IMR-90 (cell line): ENCODE data around the gene PDE11A. TPM values are rescaled to one million over a fixed set of nuclear protein-coding genes. Genes with fewer than 3 reads are reported as not detected.

ENCODE experiments used
- ATAC-seq: fragments of 200-7000 bp; cut with Tn5 transposase; 2 replicates; pipeline ENCODE4 v1.9.1; 2020; ENCODE audit warnings: low read depth, mild to moderate bottlenecking, moderate library complexity
- BruUV-seq: library from RNA; stranded (reverse); fragments of 400-500 nt; replicated peaks from 2 replicates; lab custom pipeline; 2021; lab: Mats Ljungman, UMichigan
- CTCF ChIA-PET: fragments of 300-600 bp; formaldehyde crosslinking; extraction: SDS; loops from one replicate; lab custom pipeline; 2021; ENCODE audit warnings: antibody characterized with exemption; lab: Yijun Ruan, JAX
- POLR2A ChIA-PET: fragments of 300-600 bp; sonication (Branson Sonifier 250); formaldehyde crosslinking; loops from one replicate; lab custom pipeline; 2022; ENCODE audit warnings: antibody characterized with exemption; ENCODE audit not compliant: unreplicated experiment; lab: Charles Lee
- DNase-seq: peaks from one replicate; pipeline ENCODE4 v3.0.0; 2013
- H2AFZ ChIP-seq: replicated peaks from 2 replicates; pipeline ENCODE3; 2013; ENCODE audit warnings: low read length, mild to moderate bottlenecking; ENCODE audit not compliant: poor library complexity
- H2AK5ac ChIP-seq: 2 replicates; pipeline ENCODE4 v1.6.1; 2013; ENCODE audit warnings: low read depth, low read length, inconsistent platforms
- H2AK9ac ChIP-seq: replicated peaks from 2 replicates; pipeline ENCODE3; 2013; ENCODE audit warnings: mild to moderate bottlenecking, low read depth, low read length, moderate library complexity; ENCODE audit not compliant: poor library complexity
- H2BK120ac ChIP-seq: 2 replicates; pipeline ENCODE4 v1.6.1; 2013; ENCODE audit warnings: low read depth, low read length, inconsistent platforms
- H2BK15ac ChIP-seq: 3 replicates; pipeline ENCODE4 v1.6.1; 2013; ENCODE audit warnings: low read depth, low read length, inconsistent platforms
- H2BK20ac ChIP-seq: 2 replicates; pipeline ENCODE4 v1.6.1; 2013; ENCODE audit warnings: low read depth, mild to moderate bottlenecking, inconsistent platforms, low read length, moderate library complexity
- H2BK5ac ChIP-seq: 2 replicates; pipeline ENCODE4 v1.6.1; 2013; ENCODE audit warnings: mild to moderate bottlenecking, low read depth, low read length, inconsistent platforms; ENCODE audit not compliant: poor library complexity, severe bottlenecking
- H3K14ac ChIP-seq: replicated peaks from 2 replicates; pipeline ENCODE4 v1.6.1; 2013; ENCODE audit warnings: low read depth, low read length, inconsistent platforms
- H3K18ac ChIP-seq: 2 replicates; pipeline ENCODE4 v1.6.1; 2013; ENCODE audit warnings: low read depth, low read length, control low read depth
- H3K23ac ChIP-seq: 2 replicates; pipeline ENCODE4 v1.6.1; 2013; ENCODE audit warnings: low read depth, low read length, inconsistent platforms
- H3K27ac ChIP-seq: 2 replicates; pipeline ENCODE4 v1.5.1; 2013; ENCODE audit warnings: mild to moderate bottlenecking, control low read depth, low read length; ENCODE audit not compliant: insufficient read depth
- H3K27me3 ChIP-seq: 2 replicates; pipeline ENCODE4 v1.6.1; 2013; ENCODE audit warnings: low read length; ENCODE audit not compliant: control insufficient read depth, insufficient read depth
- H3K36me3 ChIP-seq: 2 replicates; pipeline ENCODE4 v1.6.1; 2013; ENCODE audit warnings: low read length, mixed read lengths; ENCODE audit not compliant: control insufficient read depth, insufficient read depth
- H3K4ac ChIP-seq: 2 replicates; pipeline ENCODE4 v1.6.1; 2013; ENCODE audit warnings: low read depth, low read length, inconsistent platforms
- H3K4me1 ChIP-seq: 2 replicates; pipeline ENCODE4 v1.6.1; 2013; ENCODE audit warnings: low read length, mixed read lengths; ENCODE audit not compliant: control insufficient read depth, insufficient read depth
- H3K4me2 ChIP-seq: 2 replicates; pipeline ENCODE4 v1.6.1; 2013; ENCODE audit warnings: low read depth, mild to moderate bottlenecking, control low read depth, low read length, moderate library complexity
- H3K4me3 ChIP-seq: 2 replicates; pipeline ENCODE4 v1.5.1; 2013; ENCODE audit warnings: low read depth, mild to moderate bottlenecking, control low read depth, low read length, moderate library complexity; ENCODE audit not compliant: insufficient read depth
- H3K56ac ChIP-seq: 2 replicates; pipeline ENCODE4 v1.6.1; 2013; ENCODE audit warnings: low read length, inconsistent platforms; ENCODE audit not compliant: insufficient read depth; ENCODE audit errors: extremely low read depth
- H3K79me1 ChIP-seq, 2 experiments: 2 replicates each; pipeline ENCODE4 v1.6.1; 2013; ENCODE audit warnings: low read length in 2 of 2, inconsistent platforms in 1 of 2, low read depth in 1 of 2
- H3K9ac ChIP-seq: 2 replicates; pipeline ENCODE4 v1.6.1; 2013; ENCODE audit warnings: low read depth, low read length, control low read depth
- H3K9me1 ChIP-seq: 2 replicates; pipeline ENCODE4 v1.6.1; 2013; ENCODE audit warnings: low read length, inconsistent platforms; ENCODE audit not compliant: insufficient read depth
- H3K9me3 ChIP-seq: 2 replicates; pipeline ENCODE4 v1.6.1; 2013; ENCODE audit warnings: low read length; ENCODE audit not compliant: control insufficient read depth, insufficient read depth
- H4K20me1 ChIP-seq: 2 replicates; pipeline ENCODE4 v1.6.1; 2013; ENCODE audit warnings: low read length, inconsistent platforms; ENCODE audit not compliant: insufficient read depth
- H4K5ac ChIP-seq: 2 replicates; pipeline ENCODE4 v1.6.1; 2013; ENCODE audit warnings: mild to moderate bottlenecking, low read depth, low read length, control low read depth
- H4K8ac ChIP-seq, 2 experiments: 2 replicates each; pipeline ENCODE4 v1.6.1; 2013; ENCODE audit warnings: low read depth in 2 of 2, low read length in 2 of 2, control low read depth in 1 of 2, inconsistent platforms in 1 of 2
- H4K91ac ChIP-seq: 2 replicates; pipeline ENCODE4 v1.6.1; 2013; ENCODE audit warnings: low read depth, low read length, inconsistent platforms; ENCODE audit not compliant: insufficient read depth
- BHLHE40 ChIP-seq: fragments of 150-350 bp; IDR thresholded peaks from 2 replicates; pipeline ENCODE4 v1.6.1; 2016; ENCODE audit warnings: mild to moderate bottlenecking, low read depth, low read length
- CEBPB ChIP-seq: IDR thresholded peaks from 2 replicates; pipeline ENCODE4 v1.6.1; 2012; ENCODE audit warnings: low read depth, low read length, improper control_type of control experiment
- CHD1 ChIP-seq: IDR thresholded peaks from 2 replicates; pipeline ENCODE4 v1.6.1; 2012; ENCODE audit warnings: low read depth, low read length, improper control_type of control experiment
- CTCF ChIP-seq: conservative IDR thresholded peaks from 2 replicates; pipeline ENCODE4 v1.5.1; 2012; ENCODE audit warnings: mild to moderate bottlenecking, low read depth, low read length, improper control_type of control experiment
- ELK1 ChIP-seq: fragments of 150-350 bp; IDR thresholded peaks from 2 replicates; pipeline ENCODE4 v1.6.1; 2016; ENCODE audit warnings: low read depth, mild to moderate bottlenecking, low read length, moderate library complexity, borderline replicate concordance
- FOS ChIP-seq: fragments of 150-350 bp; IDR thresholded peaks from 2 replicates; pipeline ENCODE4 v1.6.1; 2016; ENCODE audit warnings: low read depth, low read length
- MAZ ChIP-seq: IDR thresholded peaks from 2 replicates; pipeline ENCODE4 v1.6.1; 2012; ENCODE audit warnings: low read depth, mild to moderate bottlenecking, low read length, improper control_type of control experiment, moderate library complexity, borderline replicate concordance
- MXI1 ChIP-seq: IDR thresholded peaks from 2 replicates; pipeline ENCODE4 v1.6.1; 2012; ENCODE audit warnings: low read depth, mild to moderate bottlenecking, low read length, moderate library complexity, borderline replicate concordance
- POLR2A ChIP-seq: IDR thresholded peaks from 2 replicates; pipeline ENCODE4 v1.6.1; 2012; ENCODE audit warnings: mild to moderate bottlenecking, low read depth, low read length
- RCOR1 ChIP-seq: IDR thresholded peaks from 2 replicates; pipeline ENCODE4 v1.6.1; 2012; ENCODE audit warnings: mild to moderate bottlenecking, low read length, improper control_type of control experiment; ENCODE audit not compliant: insufficient replicate concordance
- RFX5 ChIP-seq: IDR thresholded peaks from 2 replicates; pipeline ENCODE4 v1.8.0; 2012; ENCODE audit warnings: low read depth, mild to moderate bottlenecking, low read length, moderate library complexity
- SMC3 ChIP-seq: fragments of 150-350 bp; IDR thresholded peaks from 2 replicates; pipeline ENCODE4 v1.6.1; 2016; ENCODE audit warnings: low read depth, mild to moderate bottlenecking, antibody characterized with exemption, low read length, moderate library complexity
- USF2 ChIP-seq: fragments of 150-350 bp; IDR thresholded peaks from 2 replicates; pipeline ENCODE4 v1.6.1; 2017; ENCODE audit warnings: mild to moderate bottlenecking, antibody characterized with exemption, low read length, low read depth
- WGBS, 2 experiments: methylation state at CpG; one replicate each; pipeline versions ENCODE4 v1.1.5 to v1.1.7; 2013; ENCODE audit warnings: missing lambda C conversion rate in 2 of 2; ENCODE audit not compliant: insufficient read length in 1 of 2; ENCODE audit errors: extremely low coverage in 2 of 2; 5-methylcytosine and 5-hydroxymethylcytosine counted together
- dilution Hi-C: fragments of 300-500 bp; cut with HindIII; formaldehyde crosslinking; loops from one replicate; pipeline ENCODE4 v1.14.3; 2018; ENCODE audit warnings: low sequenced_read_pairs; ENCODE audit not compliant: unreplicated experiment
- in situ Hi-C: fragments of 300-500 bp; cut with MboI; formaldehyde crosslinking; loops from 3 replicates; pipeline ENCODE4 v1.14.3; 2019; ENCODE audit warnings: low sequenced_read_pairs, inconsistent platforms, mixed read lengths
- intact Hi-C: fragments of 100-400 bp; cut with micrococcal nuclease; formaldehyde crosslinking; loops from 2 replicates; pipeline ENCODE4 v1.10.0; 2022
- polyA plus RNA-seq, 3 experiments: library from polyadenylated mRNA; depleted of rRNA; stranded (reverse); fragments of >200 nt; gene quantifications; 2 replicates each; pipeline ENCODE4 v1.2.3, GENCODE V29; 2012; ENCODE audit warnings: low replicate concordance in 1 of 3
- total RNA-seq: library from RNA; depleted of rRNA; stranded (reverse); fragments of >200 nt; gene quantifications from 2 replicates; pipeline ENCODE4 v1.2.3, GENCODE V29; 2012

PDE11A gene
- total and polyA plus RNA-seq, 2 of the 4 experiments (the other 2 are of a cell fraction), result 0.21 to 0.72 TPM

- Histone ChIP-seq H2BK120ac (no peak overlapping the region), H3K36me3 (no peaks in the 10 kb centered on the region), H3K18ac (no peak overlapping the region), H4K5ac (no peak overlapping the region), H3K9me1 (no peaks in the 10 kb centered on the region), H3K79me1 (no peaks in the 10 kb centered on the region), H4K91ac (no peak overlapping the region), H3K4me1 (no peaks in the 10 kb centered on the region), H3K56ac (no peak overlapping the region), H2BK5ac (no peak overlapping the region), H4K8ac (no peak overlapping the region), H2AK5ac (no peak overlapping the region), H3K9ac (no peak overlapping the region), H3K27ac (no peak overlapping the region), H3K9me3 (no peaks in the 10 kb centered on the region), H4K20me1 (no peaks in the 10 kb centered on the region), H2BK20ac (no peak overlapping the region), H2AFZ (no peak overlapping the region), H2AK9ac (no peak overlapping the region), H3K4me2 (no peak overlapping the region), H3K14ac (no peak overlapping the region), H2BK15ac (no peak overlapping the region), H3K4me3 (no peak overlapping the region), H3K4ac (no peak overlapping the region), H3K23ac (no peak overlapping the region), H3K27me3 (no peaks in the 10 kb centered on the region)
- POLR2A ChIA-PET, result no interaction called here
- no peak for TF ChIP-seq CHD1
- no peak for TF ChIP-seq SMC3
- TF ChIP-seq MAZ, result no peak
- TF ChIP-seq MXI1, result no peak
- no peak for TF ChIP-seq RFX5
- TF ChIP-seq FOS, result no peak
- no peak for TF ChIP-seq ELK1
- no peak for TF ChIP-seq CEBPB
- no peak for TF ChIP-seq CTCF
- no peak for TF ChIP-seq BHLHE40
- TF ChIP-seq USF2, result no peak
- no peak for TF ChIP-seq POLR2A
- no peak for TF ChIP-seq RCOR1
- BruUV-seq, result no TSS peak
- intact Hi-C loops (no loop called here), in situ Hi-C loops (no loop called here), dilution Hi-C loops (no loop called here)
- DNase-seq (no peak), ATAC-seq (no peak)
- no CpG with 5 or more reads among the region's 1 CpG for WGBS, 2 experiments
- CTCF ChIA-PET, result no interaction called here
These were observed 129.8 kb downstream of the PDE11A start for GRCh38 chr2:177942731-177943130.
